Testis (tissue), 2 donors: Measurements from ENCODE around the gene FBXL19.

ENCODE experiments used
- CTCF ChIP-seq, 3 experiments: fragments of 450-650 bp in 2 of 3; fragments of 200-600 bp in 1 of 3; sonication (generic) in 1 of 3; IDR thresholded peaks; one replicate each; pipeline ENCODE4 v1.5.1; 2016 to 2019; ENCODE audit warnings: antibody characterized with exemption in 3 of 3, mild to moderate bottlenecking in 2 of 3, moderate library complexity in 1 of 3
- POLR2A ChIP-seq: fragments of 450-650 bp; IDR thresholded peaks from one replicate; pipeline ENCODE4 v1.6.1; 2017; ENCODE audit warnings: antibody characterized with exemption, mild to moderate bottlenecking, moderate library complexity

GRCh38 chr16:30942426-30942806, 19.0 kb downstream of the FBXL19 start:
- TF ChIP-seq POLR2A (no peak), CTCF (IDR thresholded peaks at IDR 0.05) (no peak)
